ENCODE data around the gene CAPNS2. TPM values are rescaled to one million over a fixed set of nuclear protein-coding genes. Genes with fewer than 3 reads are reported as not detected.

Gene CAPNS2
- total and polyA plus RNA-seq, 2 of the 13 experiments (the other 11 are each of a cell fraction or from before 2014, with no cell fraction given): 0.29 TPM; not detected in 1

DNA sequence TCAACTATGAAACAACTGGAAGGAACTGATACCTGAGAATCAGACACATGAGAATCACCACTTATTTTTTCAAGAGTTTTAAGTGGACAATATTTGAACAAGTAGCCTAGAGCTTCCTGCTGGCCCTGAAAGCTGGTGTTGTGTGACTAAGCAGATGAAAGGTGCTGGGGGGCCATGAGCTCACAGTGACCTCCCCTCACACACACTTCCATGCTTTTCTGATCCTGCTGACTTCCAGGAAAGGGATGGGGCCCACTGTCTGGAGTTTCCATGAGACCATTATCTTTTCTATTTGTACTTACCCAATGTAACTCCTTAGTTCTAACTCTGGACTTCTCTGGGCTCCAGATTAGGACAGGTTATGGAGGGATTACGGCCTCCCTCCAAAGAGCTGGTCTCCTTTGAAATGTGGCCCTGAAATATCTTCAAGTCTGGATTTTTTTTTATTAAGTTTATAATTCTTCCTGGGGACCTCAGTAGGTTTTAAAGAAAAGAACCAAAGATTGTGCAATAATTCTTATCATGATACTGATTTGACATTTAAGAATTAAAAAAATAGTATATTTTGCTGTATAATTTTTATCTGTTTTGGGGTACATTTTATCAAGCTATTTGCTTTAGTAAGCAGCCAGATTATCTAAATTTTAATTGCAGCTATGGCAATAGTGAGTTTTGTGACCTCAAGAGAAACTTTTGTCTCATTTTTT is 4.9 kb downstream of the CAPNS2 start (continued):
- TF ChIP-seq, protein P1, sequence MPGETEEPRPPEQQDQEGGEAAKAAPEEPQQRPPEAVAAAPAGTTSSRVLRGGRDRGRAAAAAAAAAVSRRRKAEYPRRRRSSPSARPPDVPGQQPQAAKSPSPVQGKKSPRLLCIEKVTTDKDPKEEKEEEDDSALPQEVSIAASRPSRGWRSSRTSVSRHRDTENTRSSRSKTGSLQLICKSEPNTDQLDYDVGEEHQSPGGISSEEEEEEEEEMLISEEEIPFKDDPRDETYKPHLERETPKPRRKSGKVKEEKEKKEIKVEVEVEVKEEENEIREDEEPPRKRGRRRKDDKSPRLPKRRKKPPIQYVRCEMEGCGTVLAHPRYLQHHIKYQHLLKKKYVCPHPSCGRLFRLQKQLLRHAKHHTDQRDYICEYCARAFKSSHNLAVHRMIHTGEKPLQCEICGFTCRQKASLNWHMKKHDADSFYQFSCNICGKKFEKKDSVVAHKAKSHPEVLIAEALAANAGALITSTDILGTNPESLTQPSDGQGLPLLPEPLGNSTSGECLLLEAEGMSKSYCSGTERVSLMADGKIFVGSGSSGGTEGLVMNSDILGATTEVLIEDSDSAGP (CRISPR knock-in tag; IDR thresholded peaks at IDR 0.05; ENCODE audit: borderline replicate concordance): no peak
- TF ChIP-seq, protein P2, sequence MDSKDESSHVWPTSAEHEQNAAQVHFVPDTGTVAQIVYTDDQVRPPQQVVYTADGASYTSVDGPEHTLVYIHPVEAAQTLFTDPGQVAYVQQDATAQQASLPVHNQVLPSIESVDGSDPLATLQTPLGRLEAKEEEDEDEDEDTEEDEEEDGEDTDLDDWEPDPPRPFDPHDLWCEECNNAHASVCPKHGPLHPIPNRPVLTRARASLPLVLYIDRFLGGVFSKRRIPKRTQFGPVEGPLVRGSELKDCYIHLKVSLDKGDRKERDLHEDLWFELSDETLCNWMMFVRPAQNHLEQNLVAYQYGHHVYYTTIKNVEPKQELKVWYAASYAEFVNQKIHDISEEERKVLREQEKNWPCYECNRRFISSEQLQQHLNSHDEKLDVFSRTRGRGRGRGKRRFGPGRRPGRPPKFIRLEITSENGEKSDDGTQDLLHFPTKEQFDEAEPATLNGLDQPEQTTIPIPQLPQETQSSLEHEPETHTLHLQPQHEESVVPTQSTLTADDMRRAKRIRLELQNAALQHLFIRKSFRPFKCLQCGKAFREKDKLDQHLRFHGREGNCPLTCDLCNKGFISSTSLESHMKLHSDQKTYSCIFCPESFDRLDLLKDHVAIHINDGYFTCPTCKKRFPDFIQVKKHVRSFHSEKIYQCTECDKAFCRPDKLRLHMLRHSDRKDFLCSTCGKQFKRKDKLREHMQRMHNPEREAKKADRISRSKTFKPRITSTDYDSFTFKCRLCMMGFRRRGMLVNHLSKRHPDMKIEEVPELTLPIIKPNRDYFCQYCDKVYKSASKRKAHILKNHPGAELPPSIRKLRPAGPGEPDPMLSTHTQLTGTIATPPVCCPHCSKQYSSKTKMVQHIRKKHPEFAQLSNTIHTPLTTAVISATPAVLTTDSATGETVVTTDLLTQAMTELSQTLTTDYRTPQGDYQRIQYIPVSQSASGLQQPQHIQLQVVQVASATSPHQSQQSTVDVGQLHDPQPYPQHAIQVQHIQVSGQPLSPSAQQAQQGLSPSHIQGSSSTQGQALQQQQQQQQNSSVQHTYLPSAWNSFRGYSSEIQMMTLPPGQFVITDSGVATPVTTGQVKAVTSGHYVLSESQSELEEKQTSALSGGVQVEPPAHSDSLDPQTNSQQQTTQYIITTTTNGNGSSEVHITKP (CRISPR knock-in tag; IDR thresholded peaks at IDR 0.05; ENCODE audit: low read depth): 0 out of 2 replicates have a peak, but pooled peaks have one; percentile 23
- TF ChIP-seq, protein P3, sequence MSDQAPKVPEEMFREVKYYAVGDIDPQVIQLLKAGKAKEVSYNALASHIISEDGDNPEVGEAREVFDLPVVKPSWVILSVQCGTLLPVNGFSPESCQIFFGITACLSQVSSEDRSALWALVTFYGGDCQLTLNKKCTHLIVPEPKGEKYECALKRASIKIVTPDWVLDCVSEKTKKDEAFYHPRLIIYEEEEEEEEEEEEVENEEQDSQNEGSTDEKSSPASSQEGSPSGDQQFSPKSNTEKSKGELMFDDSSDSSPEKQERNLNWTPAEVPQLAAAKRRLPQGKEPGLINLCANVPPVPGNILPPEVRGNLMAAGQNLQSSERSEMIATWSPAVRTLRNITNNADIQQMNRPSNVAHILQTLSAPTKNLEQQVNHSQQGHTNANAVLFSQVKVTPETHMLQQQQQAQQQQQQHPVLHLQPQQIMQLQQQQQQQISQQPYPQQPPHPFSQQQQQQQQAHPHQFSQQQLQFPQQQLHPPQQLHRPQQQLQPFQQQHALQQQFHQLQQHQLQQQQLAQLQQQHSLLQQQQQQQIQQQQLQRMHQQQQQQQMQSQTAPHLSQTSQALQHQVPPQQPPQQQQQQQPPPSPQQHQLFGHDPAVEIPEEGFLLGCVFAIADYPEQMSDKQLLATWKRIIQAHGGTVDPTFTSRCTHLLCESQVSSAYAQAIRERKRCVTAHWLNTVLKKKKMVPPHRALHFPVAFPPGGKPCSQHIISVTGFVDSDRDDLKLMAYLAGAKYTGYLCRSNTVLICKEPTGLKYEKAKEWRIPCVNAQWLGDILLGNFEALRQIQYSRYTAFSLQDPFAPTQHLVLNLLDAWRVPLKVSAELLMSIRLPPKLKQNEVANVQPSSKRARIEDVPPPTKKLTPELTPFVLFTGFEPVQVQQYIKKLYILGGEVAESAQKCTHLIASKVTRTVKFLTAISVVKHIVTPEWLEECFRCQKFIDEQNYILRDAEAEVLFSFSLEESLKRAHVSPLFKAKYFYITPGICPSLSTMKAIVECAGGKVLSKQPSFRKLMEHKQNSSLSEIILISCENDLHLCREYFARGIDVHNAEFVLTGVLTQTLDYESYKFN (CRISPR knock-in tag; conservative IDR thresholded peaks at IDR 0.05): peak; percentile 67; the same call in 1 of the 2 replicates
- TF ChIP-seq NFKBIZ (CRISPR knock-in tag; IDR thresholded peaks at IDR 0.05) (peak; percentile 79; the same call in 1 of the 2 replicates), NR2F1 (CRISPR knock-in tag; IDR thresholded peaks at IDR 0.05) (peak in 1 of 2 experiments; percentile 64; a peak in 2 of 4 replicates), SKI (IDR thresholded peaks at IDR 0.05; ENCODE audit: partially characterized antibody) (no peak), AGO2 (optimal IDR thresholded peaks at IDR 0.05; ENCODE audit: low read depth, low read length) (no peak), ZSCAN22 (CRISPR knock-in tag; IDR thresholded peaks at IDR 0.05) (no peak), HDAC2 (CRISPR knock-in tag; IDR thresholded peaks at IDR 0.05) (peak; percentile 67), NFYC (CRISPR knock-in tag; IDR thresholded peaks at IDR 0.05) (no peak), EP300 (IDR thresholded peaks at IDR 0.05; ENCODE audit: low read depth in 2 of 2, low read length in 2 of 2) (peak in 1 of 2 experiments; percentile 79; a peak in 2 of 4 replicates), EP300 (CRISPR knock-in tag; IDR thresholded peaks at IDR 0.05; ENCODE audit: borderline replicate concordance) (peak; percentile 90), TOE1 (CRISPR knock-in tag; IDR thresholded peaks at IDR 0.05) (no peak)
- TF ChIP-seq, protein P4, sequence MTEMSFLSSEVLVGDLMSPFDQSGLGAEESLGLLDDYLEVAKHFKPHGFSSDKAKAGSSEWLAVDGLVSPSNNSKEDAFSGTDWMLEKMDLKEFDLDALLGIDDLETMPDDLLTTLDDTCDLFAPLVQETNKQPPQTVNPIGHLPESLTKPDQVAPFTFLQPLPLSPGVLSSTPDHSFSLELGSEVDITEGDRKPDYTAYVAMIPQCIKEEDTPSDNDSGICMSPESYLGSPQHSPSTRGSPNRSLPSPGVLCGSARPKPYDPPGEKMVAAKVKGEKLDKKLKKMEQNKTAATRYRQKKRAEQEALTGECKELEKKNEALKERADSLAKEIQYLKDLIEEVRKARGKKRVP (CRISPR knock-in tag; IDR thresholded peaks at IDR 0.05): peak in 1 of 2 experiments; percentile 19; a peak in 1 of 4 replicates
- TF ChIP-seq, protein P5, sequence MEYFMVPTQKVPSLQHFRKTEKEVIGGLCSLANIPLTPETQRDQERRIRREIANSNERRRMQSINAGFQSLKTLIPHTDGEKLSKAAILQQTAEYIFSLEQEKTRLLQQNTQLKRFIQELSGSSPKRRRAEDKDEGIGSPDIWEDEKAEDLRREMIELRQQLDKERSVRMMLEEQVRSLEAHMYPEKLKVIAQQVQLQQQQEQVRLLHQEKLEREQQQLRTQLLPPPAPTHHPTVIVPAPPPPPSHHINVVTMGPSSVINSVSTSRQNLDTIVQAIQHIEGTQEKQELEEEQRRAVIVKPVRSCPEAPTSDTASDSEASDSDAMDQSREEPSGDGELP (IDR thresholded peaks at IDR 0.05; ENCODE audit: borderline replicate concordance, low read depth): peak; percentile 51; the same call in 1 of the 2 replicates
